HEK293T (cell line): ENCODE data around the gene PLEKHA7.

Experiments
- ARNT ChIP-seq: fragments of 450-650 bp; IDR thresholded peaks from 2 replicates; pipeline ENCODE4 v1.6.1; 2017; ENCODE audit warnings: mild to moderate bottlenecking
- BHLHE40 ChIP-seq: fragments of 450-650 bp; IDR thresholded peaks from 2 replicates; pipeline ENCODE4 v1.6.1; 2016; ENCODE audit warnings: mild to moderate bottlenecking, moderate library complexity, borderline replicate concordance
- CTBP1 ChIP-seq: fragments of 450-650 bp; IDR thresholded peaks from 2 replicates; pipeline ENCODE4 v1.6.1; 2016; ENCODE audit warnings: borderline replicate concordance
- ELF4 ChIP-seq: fragments of 450-650 bp; IDR thresholded peaks from 2 replicates; pipeline ENCODE4 v1.6.1; 2017; ENCODE audit warnings: antibody characterized with exemption
- FOXK2 ChIP-seq: fragments of 450-650 bp; IDR thresholded peaks from 2 replicates; pipeline ENCODE4 v1.6.1; 2016; ENCODE audit warnings: mild to moderate bottlenecking
- FOXM1 ChIP-seq: fragments of 450-650 bp; IDR thresholded peaks from 2 replicates; pipeline ENCODE4 v1.6.1; 2017; ENCODE audit warnings: mild to moderate bottlenecking, borderline replicate concordance
- L3MBTL2 ChIP-seq: fragments of 450-650 bp; conservative IDR thresholded peaks from 2 replicates; pipeline ENCODE4 v1.6.1; 2016; ENCODE audit warnings: mild to moderate bottlenecking
- LEF1 ChIP-seq: fragments of 450-650 bp; IDR thresholded peaks from 2 replicates; pipeline ENCODE4 v1.6.1; 2017; ENCODE audit warnings: mild to moderate bottlenecking, borderline replicate concordance
- NFRKB ChIP-seq: fragments of 450-650 bp; IDR thresholded peaks from 2 replicates; pipeline ENCODE4 v1.6.1; 2016; ENCODE audit warnings: mild to moderate bottlenecking, moderate library complexity
- SP1 ChIP-seq: fragments of 450-650 bp; IDR thresholded peaks from 2 replicates; pipeline ENCODE4 v1.6.1; 2017
- SUZ12 ChIP-seq: fragments of 450-650 bp; IDR thresholded peaks from 2 replicates; pipeline ENCODE4 v1.6.1; 2016; ENCODE audit warnings: mild to moderate bottlenecking
- TARDBP ChIP-seq: fragments of 450-650 bp; IDR thresholded peaks from 2 replicates; pipeline ENCODE4 v1.6.1; 2016

GRCh38 chr11:16921668-16922067, 92.5 kb downstream of the PLEKHA7 start:
- TF ChIP-seq L3MBTL2 (no peak), SP1 (no peak), FOXM1 (no peak), SUZ12 (no peak), TARDBP (no peak), ARNT (no peak), NFRKB (no peak), LEF1 (no peak), BHLHE40 (no peak), FOXK2 (no peak), CTBP1 (no peak), ELF4 (no peak)
